Esophagus squamous epithelium (tissue), 4 donors: ENCODE measurements around the gene SLC4A4.

Experiments used
- POLR2A ChIP-seq, 4 donors: fragments of 450-650 bp; IDR thresholded peaks; one replicate each; pipeline ENCODE4 v1.6.1; 2017; ENCODE audit warnings: antibody characterized with exemption in 4 of 4, mild to moderate bottlenecking in 4 of 4, moderate library complexity in 3 of 4
- TF ChIP-seq, protein P1 (sequence below), 6 experiments: fragments of 450-650 bp in 4 of 6; fragments of 200-600 bp in 2 of 6; sonication (generic) in 2 of 6; IDR thresholded peaks; one replicate each; pipeline ENCODE4 v1.5.1; 2016 to 2019; ENCODE audit warnings: antibody characterized with exemption in 6 of 6, mild to moderate bottlenecking in 4 of 6, moderate library complexity in 4 of 6

GRCh38 chr4:71361476-71361875, 22.7 kb downstream of the SLC4A4 start:
- no peak for TF ChIP-seq POLR2A (IDR thresholded peaks at IDR 0.05)
- TF ChIP-seq, protein P1, sequence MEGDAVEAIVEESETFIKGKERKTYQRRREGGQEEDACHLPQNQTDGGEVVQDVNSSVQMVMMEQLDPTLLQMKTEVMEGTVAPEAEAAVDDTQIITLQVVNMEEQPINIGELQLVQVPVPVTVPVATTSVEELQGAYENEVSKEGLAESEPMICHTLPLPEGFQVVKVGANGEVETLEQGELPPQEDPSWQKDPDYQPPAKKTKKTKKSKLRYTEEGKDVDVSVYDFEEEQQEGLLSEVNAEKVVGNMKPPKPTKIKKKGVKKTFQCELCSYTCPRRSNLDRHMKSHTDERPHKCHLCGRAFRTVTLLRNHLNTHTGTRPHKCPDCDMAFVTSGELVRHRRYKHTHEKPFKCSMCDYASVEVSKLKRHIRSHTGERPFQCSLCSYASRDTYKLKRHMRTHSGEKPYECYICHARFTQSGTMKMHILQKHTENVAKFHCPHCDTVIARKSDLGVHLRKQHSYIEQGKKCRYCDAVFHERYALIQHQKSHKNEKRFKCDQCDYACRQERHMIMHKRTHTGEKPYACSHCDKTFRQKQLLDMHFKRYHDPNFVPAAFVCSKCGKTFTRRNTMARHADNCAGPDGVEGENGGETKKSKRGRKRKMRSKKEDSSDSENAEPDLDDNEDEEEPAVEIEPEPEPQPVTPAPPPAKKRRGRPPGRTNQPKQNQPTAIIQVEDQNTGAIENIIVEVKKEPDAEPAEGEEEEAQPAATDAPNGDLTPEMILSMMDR (IDR thresholded peaks at IDR 0.05), result no peak
